ENCODE results near the gene TRAPPC12.

The TRAPPC12 gene

DNA sequence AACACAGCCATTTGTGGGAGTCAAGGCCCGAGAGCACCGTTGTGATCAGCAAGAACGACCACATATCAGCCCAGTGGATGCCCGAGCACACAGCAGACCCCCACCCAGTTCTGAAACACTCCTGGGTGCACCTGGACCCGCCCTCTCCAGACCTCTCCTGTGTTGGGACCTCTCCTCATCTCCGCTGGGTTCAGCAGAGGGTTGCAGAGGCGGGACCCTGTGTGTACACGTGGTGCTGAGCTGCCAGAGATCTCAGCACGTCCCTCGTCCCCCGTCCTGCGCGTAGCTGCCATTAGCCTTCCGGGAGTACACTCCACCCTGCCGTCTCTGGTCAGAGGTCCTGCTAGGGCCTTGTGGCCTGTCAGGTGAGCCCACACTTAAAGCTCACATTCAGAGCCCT lies 88.2 kb downstream of the TRAPPC12 start:
- Mint-ChIP-seq H3K36me3 (peaks cover 5% of the 10 kb centered on the region), H3K4me3 (no peak overlapping the region), H3K27ac (no peak overlapping the region), H3K27me3 (no peaks in the 10 kb centered on the region), H3K4me1 (ENCODE audit: low read depth) (no peaks in the 10 kb centered on the region), H3K9me3 (ENCODE audit: low read depth) (no peaks in the 10 kb centered on the region)

DNA sequence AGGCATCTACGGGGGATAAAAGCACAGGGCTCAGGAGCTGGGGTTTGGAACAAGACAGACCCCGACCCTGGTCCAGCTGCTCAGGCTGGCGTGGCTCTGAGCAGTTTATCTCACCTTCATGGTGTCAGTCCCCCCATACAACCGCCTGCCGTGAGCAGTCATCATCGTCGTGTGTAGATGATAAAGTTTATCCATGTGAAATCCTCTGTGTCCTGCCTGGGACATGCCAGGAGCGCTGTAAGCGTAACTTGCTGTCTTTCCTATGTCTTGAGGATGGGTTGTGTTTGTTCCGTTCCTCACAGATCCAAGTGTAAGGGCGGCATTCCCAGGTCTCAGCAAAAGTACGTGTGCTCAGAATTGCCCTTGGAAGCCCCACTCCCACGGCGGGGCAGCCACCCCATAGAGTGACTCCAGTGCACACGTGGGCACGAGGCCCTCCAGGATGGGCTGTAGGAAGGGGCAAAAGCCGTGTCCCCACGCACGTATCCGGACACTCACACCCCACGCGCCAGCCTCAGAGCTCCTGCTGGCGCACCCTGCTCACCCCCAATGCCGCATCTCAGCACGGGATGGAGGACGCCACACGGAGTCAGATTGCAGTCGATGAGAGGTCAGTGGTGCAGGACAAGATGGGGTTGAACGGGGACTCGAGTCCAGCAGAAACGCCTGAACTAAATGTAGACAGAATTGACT lies 88.9 kb downstream of the TRAPPC12 start:
- H3K9me3 Mint-ChIP-seq (ENCODE audit: low read depth), result no peaks in the 10 kb centered on the region
- H3K36me3 Mint-ChIP-seq, result peaks cover 5% of the 10 kb centered on the region
- no peak overlapping the region for H3K4me3 Mint-ChIP-seq
- H3K27ac Mint-ChIP-seq, result no peak overlapping the region
- no peaks in the 10 kb centered on the region for H3K4me1 Mint-ChIP-seq (ENCODE audit: low read depth)
- H3K27me3 Mint-ChIP-seq, result no peaks in the 10 kb centered on the region

GRCh38 chr2:3469486-3469885 lies 90.0 kb downstream of the TRAPPC12 start:
- Mint-ChIP-seq H3K27ac (no peak overlapping the region), H3K27me3 (no peaks in the 10 kb centered on the region), H3K36me3 (peaks cover 3% of the 10 kb centered on the region), H3K4me1 (ENCODE audit: low read depth) (no peaks in the 10 kb centered on the region), H3K9me3 (ENCODE audit: low read depth) (no peaks in the 10 kb centered on the region), H3K4me3 (no peak overlapping the region)

GRCh38 chr2:3470166-3470651 lies 90.7 kb downstream of the TRAPPC12 start:
- no peak overlapping the region for H3K27ac Mint-ChIP-seq
- H3K27me3 Mint-ChIP-seq, result no peaks in the 10 kb centered on the region
- peaks cover 3% of the 10 kb centered on the region for H3K36me3 Mint-ChIP-seq
- H3K9me3 Mint-ChIP-seq (ENCODE audit: low read depth), result no peaks in the 10 kb centered on the region
- no peak overlapping the region for H3K4me3 Mint-ChIP-seq
- H3K4me1 Mint-ChIP-seq (ENCODE audit: low read depth), result no peaks in the 10 kb centered on the region

DNA sequence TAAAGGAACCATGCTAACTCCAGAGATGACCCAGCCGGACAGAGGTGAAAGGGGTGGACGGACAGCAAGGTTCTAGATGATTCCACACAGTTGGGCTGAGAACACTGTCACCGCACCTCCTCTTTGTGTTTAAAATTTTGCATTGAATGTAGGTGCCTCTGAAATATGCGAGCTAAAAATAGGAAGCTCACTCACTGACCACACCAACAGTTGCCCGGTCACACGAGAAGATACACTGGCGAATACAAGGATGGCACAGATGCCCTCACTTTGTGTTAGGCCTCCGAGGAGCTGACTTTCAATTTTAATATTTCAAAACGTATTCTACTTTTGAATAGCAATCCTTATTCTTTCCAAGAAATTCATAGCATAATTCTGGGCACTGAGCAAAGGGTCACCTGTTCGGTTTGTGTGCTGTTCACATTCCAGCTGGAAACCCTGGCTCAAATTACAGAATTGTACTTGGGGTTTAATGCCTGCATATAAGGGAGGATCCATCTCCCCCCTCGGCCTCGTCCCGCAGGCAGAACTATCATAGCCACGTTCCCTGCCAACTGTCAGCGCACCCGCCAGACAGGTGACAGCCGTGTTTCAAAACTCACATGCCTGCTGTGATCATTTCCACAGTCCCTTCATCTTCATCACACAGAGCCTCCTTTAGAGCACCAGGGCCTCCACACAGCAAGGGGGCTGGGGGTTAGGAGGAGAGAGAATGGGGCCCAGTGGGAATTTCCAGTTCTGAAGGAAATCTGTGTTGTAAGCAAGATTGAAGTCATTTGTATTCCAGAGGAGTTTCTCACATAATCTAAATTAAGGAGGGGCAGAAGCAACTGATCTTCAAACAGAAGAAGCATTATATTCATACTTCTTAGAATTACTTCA lies 91.6 kb downstream of the TRAPPC12 start:
- Mint-ChIP-seq H3K4me3 (no peak overlapping the region), H3K4me1 (ENCODE audit: low read depth) (no peaks in the 10 kb centered on the region), H3K27me3 (no peaks in the 10 kb centered on the region), H3K36me3 (peaks cover 3% of the 10 kb centered on the region), H3K9me3 (ENCODE audit: low read depth) (no peaks in the 10 kb centered on the region), H3K27ac (no peak overlapping the region)

DNA sequence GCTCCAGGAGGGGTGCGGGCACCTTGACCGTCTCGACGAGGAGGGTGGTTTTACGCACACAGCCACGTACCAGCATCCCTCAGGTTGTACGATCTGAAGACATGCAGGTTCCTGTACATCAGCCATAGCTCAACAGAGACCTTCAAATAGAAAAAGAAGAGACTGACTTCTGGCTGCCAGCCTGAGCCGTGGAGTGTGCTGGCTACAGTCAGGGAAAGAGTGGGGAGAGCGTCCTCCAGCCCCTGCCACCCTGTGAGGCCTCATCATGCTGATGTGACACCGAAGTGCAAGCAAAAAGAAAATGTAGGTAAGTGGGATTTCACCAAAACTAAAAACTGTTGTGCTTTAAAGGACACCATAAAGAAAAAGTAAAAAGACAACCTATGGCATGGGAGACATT lies 92.8 kb downstream of the TRAPPC12 start:
- no peaks in the 10 kb centered on the region for H3K9me3 Mint-ChIP-seq (ENCODE audit: low read depth)
- no peak overlapping the region for H3K27ac Mint-ChIP-seq
- no peaks in the 10 kb centered on the region for H3K27me3 Mint-ChIP-seq

GRCh38 chr2:3472966-3473365 lies 93.5 kb downstream of the TRAPPC12 start:
- no peak overlapping the region for H3K4me3 Mint-ChIP-seq
- no peaks in the 10 kb centered on the region for H3K4me1 Mint-ChIP-seq (ENCODE audit: low read depth)
- no peaks in the 10 kb centered on the region for H3K9me3 Mint-ChIP-seq (ENCODE audit: low read depth)
- no peaks in the 10 kb centered on the region for H3K27me3 Mint-ChIP-seq
- no peak overlapping the region for H3K27ac Mint-ChIP-seq
- H3K36me3 Mint-ChIP-seq, result peaks cover 5% of the 10 kb centered on the region

More for the DNA sequence above, 92.8 kb downstream of the TRAPPC12 start:
- no peaks in the 10 kb centered on the region for H3K4me1 Mint-ChIP-seq (ENCODE audit: low read depth)
- H3K4me3 Mint-ChIP-seq, result no peak overlapping the region
- H3K36me3 Mint-ChIP-seq, result peaks cover 3% of the 10 kb centered on the region

GRCh38 chr2:3475771-3476170 lies 96.3 kb downstream of the TRAPPC12 start:
- H3K27me3 Mint-ChIP-seq, result no peaks in the 10 kb centered on the region
- H3K36me3 Mint-ChIP-seq, result peaks cover 4% of the 10 kb centered on the region
- H3K4me3 Mint-ChIP-seq, result no peak overlapping the region
- H3K27ac Mint-ChIP-seq, result no peak overlapping the region
- peaks cover 5% of the 10 kb centered on the region for H3K4me1 Mint-ChIP-seq (ENCODE audit: low read depth)
- no peaks in the 10 kb centered on the region for H3K9me3 Mint-ChIP-seq (ENCODE audit: low read depth)

- H3K27me3 Mint-ChIP-seq, result no peaks in the 10 kb centered on the region
- H3K4me1 Mint-ChIP-seq (ENCODE audit: low read depth), result peaks cover 6% of the 10 kb centered on the region
- no peaks in the 10 kb centered on the region for H3K9me3 Mint-ChIP-seq (ENCODE audit: low read depth)
- H3K27ac Mint-ChIP-seq, result no peak overlapping the region
- no peak overlapping the region for H3K4me3 Mint-ChIP-seq
- peaks cover 4% of the 10 kb centered on the region for H3K36me3 Mint-ChIP-seq
These were observed 97.0 kb downstream of the TRAPPC12 start for GRCh38 chr2:3476321-3476984.

GRCh38 chr2:3476985-3477327 lies 97.5 kb downstream of the TRAPPC12 start:
- H3K4me1 Mint-ChIP-seq (ENCODE audit: low read depth), result peaks cover 7% of the 10 kb centered on the region
- no peaks in the 10 kb centered on the region for H3K9me3 Mint-ChIP-seq (ENCODE audit: low read depth)
- no peak overlapping the region for H3K27ac Mint-ChIP-seq
- peaks cover 4% of the 10 kb centered on the region for H3K36me3 Mint-ChIP-seq
- no peaks in the 10 kb centered on the region for H3K27me3 Mint-ChIP-seq
- H3K4me3 Mint-ChIP-seq, result no peak overlapping the region

DNA sequence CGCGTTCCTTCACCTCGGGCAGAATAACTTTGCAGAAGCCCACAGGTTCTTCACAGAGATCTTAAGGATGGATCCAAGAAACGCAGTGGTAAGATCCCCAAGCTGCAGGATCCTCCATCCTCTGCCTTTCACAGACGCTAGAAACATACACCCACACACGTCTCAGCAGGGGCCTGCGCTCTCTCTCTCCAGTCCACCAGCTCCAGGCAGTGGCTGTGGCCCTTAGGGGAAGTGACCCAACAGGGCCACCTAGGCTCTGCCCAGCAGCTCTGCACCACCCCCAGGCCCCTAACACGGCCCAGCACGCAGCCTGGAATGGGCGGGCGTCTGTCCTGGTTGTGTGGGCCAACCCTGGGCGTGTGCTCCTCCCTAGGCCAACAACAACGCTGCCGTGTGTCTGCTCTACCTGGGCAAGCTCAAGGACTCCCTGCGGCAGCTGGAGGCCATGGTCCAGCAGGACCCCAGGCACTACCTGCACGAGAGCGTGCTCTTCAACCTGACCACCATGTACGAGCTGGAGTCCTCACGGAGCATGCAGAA lies 99.4 kb downstream of the TRAPPC12 start:
- Mint-ChIP-seq H3K4me3 (no peak overlapping the region), H3K27me3 (no peaks in the 10 kb centered on the region), H3K27ac (no peak overlapping the region)

GRCh38 chr2:3479430-3480320 lies 100.2 kb downstream of the TRAPPC12 start:
- no peaks in the 10 kb centered on the region for H3K27me3 Mint-ChIP-seq
- peak overlapping the region; percentile 61 for H3K27ac Mint-ChIP-seq
- H3K4me1 Mint-ChIP-seq (ENCODE audit: low read depth), result peaks cover 8% of the 10 kb centered on the region
- H3K9me3 Mint-ChIP-seq (ENCODE audit: low read depth), result no peaks in the 10 kb centered on the region
- H3K4me3 Mint-ChIP-seq, result no peak overlapping the region
- H3K36me3 Mint-ChIP-seq, result peaks cover 4% of the 10 kb centered on the region

More for the DNA sequence above, 99.4 kb downstream of the TRAPPC12 start:
- Mint-ChIP-seq H3K36me3 (peaks cover 4% of the 10 kb centered on the region), H3K9me3 (ENCODE audit: low read depth) (no peaks in the 10 kb centered on the region), H3K4me1 (ENCODE audit: low read depth) (peaks cover 8% of the 10 kb centered on the region)

DNA sequence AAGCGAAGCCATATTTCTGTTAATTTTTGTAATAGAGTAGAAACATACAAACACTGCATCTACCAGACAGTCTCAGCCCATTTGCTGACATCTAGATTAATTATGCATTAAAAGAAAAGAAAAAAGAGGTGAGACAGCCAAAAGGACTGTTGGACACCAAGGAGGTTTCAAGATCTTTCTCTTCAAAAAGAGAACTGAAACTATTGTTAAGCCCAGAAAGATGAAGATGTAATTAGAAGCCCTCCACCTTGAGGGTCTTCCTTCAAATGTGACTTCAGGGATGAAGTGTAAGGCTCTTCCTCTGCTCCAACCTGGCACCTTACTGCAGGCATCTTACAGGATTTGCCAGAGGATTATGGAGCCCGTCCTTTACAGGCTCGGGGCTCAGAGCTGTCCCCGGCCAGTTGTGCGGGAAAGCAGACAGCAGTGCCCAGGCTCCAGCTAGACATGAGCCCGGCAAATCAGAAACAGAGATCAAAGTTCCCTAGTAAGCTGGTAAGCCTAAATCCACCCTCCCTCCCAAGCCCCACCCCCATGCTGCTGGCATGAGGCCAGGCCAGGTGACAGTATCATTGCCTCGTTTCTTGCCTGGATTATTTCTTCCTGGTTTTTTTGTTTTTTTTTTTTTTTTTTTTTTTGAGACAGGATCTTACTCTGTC lies 101.0 kb downstream of the TRAPPC12 start:
- peak overlapping the region; percentile 61 for H3K27ac Mint-ChIP-seq
- H3K36me3 Mint-ChIP-seq, result peaks cover 4% of the 10 kb centered on the region
- H3K4me3 Mint-ChIP-seq, result no peak overlapping the region
- H3K27me3 Mint-ChIP-seq, result no peaks in the 10 kb centered on the region
- H3K4me1 Mint-ChIP-seq (ENCODE audit: low read depth), result peaks cover 8% of the 10 kb centered on the region
- no peaks in the 10 kb centered on the region for H3K9me3 Mint-ChIP-seq (ENCODE audit: low read depth)

DNA sequence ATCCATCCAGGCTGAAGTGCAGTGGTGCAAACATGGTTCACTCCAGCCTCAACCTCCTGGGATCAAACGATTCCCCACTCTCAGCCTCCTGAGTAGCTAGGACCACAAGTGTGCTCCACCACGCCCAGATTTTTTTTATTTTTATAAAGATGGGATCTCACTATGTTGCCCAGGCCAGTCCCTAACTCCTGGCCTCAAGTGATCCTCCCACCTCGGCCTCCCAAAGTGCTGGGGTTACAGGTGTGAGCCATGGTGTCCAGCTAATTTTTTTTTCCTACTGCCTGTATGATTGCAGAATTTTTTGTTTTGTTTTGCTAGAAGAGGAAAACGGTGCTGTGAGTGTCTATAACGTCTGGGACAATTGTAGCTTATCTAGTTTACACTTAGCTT lies 101.5 kb downstream of the TRAPPC12 start:
- H3K4me3 Mint-ChIP-seq, result no peak overlapping the region

More for the DNA sequence above, 101.5 kb downstream of the TRAPPC12 start:
- peaks cover 8% of the 10 kb centered on the region for H3K4me1 Mint-ChIP-seq (ENCODE audit: low read depth)
- H3K27ac Mint-ChIP-seq, result no peak overlapping the region
- H3K36me3 Mint-ChIP-seq, result peaks cover 4% of the 10 kb centered on the region
- no peaks in the 10 kb centered on the region for H3K9me3 Mint-ChIP-seq (ENCODE audit: low read depth)
- H3K27me3 Mint-ChIP-seq, result no peaks in the 10 kb centered on the region
